Measurements from ENCODE around the gene ALKAL2. TPM values are rescaled to one million over a fixed set of nuclear protein-coding genes. Genes with fewer than 3 reads are reported as not detected.

ALKAL2 gene
- total and polyA plus RNA-seq, 2 donors, result 6.7 to 14.5 TPM

DNA sequence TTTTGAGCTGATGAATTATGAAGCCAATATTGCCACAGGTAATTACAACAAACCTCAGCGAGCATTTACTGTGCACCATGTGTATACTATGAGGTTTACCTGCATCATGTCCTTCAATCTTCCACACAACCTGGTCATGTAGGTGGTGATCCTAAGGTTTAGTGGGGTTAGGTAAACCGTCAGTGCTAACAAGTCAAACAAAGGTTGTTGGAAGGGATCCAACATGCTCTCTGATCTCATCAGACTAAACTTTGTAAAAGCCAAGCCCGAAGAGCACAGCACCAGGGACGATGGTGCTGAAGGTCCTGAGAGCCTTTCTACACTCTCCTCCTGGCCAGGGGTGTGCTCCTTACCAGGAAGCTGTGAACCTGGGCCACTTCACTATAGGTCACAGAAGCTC lies 53.5 kb downstream of the ALKAL2 start:
- no peak for DNase-seq (ENCODE audit: extremely low spot score)
- Histone ChIP-seq H3K4me3 (ENCODE audit: low read depth, low read length) (no peak overlapping the region), H3K4me1 (ENCODE audit: insufficient read depth) (no peaks in the 10 kb centered on the region), H3K36me3 (ENCODE audit: insufficient read depth) (peaks cover 2% of the 10 kb centered on the region), H3K27ac (ENCODE audit: low read depth) (no peak overlapping the region)
- 72% methylated on average over 4 of the region's 4 CpGs for WGBS

GRCh38 chr2:233030-233429 lies 54.9 kb downstream of the ALKAL2 start:
- Histone ChIP-seq H3K4me1 (ENCODE audit: insufficient read depth) (no peaks in the 10 kb centered on the region), H3K36me3 (ENCODE audit: insufficient read depth) (peaks cover 2% of the 10 kb centered on the region), H3K4me3 (ENCODE audit: low read depth, low read length) (no peak overlapping the region), H3K27ac (ENCODE audit: low read depth) (no peak overlapping the region)
- WGBS, result 65% methylated on average over 7 of the region's 7 CpGs
- no peak for DNase-seq (ENCODE audit: extremely low spot score)

DNA sequence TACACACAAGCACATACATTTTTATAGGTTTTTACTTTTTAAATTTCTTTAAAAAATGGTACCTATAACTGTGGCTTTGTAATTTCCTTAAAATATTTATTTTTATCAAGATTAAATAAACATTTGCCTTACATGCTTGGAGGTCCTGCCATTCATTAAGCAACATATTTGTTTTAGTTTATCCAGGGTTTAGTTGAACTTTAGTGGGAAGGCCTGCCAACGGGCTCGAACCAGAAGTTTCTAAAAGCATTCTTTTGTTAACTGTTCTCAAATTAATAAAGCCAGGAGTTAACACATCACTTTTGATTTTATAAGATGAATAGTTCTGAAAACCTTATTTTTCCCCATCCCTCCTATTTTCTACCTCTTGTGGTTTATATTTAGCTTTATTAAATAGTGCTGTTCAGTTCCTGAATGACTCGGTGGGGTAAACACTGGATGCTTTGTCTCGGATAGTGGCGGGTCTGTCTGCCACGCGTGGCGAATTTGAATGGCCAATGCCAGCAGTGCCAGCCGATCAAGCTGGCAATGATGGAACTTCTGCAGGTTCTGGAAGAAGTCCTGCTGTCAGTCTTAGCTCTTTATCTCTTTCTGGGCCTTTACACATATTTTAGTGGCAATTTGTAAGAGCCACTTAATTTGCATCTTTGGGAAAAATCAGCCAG lies 56.2 kb downstream of the ALKAL2 start:
- Histone ChIP-seq H3K4me3 (ENCODE audit: low read depth, low read length) (no peak overlapping the region), H3K27ac (ENCODE audit: low read depth) (no peak overlapping the region), H3K36me3 (ENCODE audit: insufficient read depth) (peaks cover 3% of the 10 kb centered on the region), H3K4me1 (ENCODE audit: insufficient read depth) (no peaks in the 10 kb centered on the region)
- 76% methylated on average over 9 of the region's 9 CpGs for WGBS
- no peak for DNase-seq (ENCODE audit: extremely low spot score)

Other genes starting within 250 kb of the ALKAL2 start
- 10.8 TPM for gene FAM110C, start 241.6 kb downstream of the ALKAL2 start, total RNA-seq
- 3.8 TPM for gene FAM110C, start 241.6 kb downstream of the ALKAL2 start, polyA plus RNA-seq
- gene SH3YL1, start 24.1 kb downstream of the ALKAL2 start, total RNA-seq, result 155 TPM
- 24.5 TPM for gene SH3YL1, start 24.1 kb downstream of the ALKAL2 start, polyA plus RNA-seq
- gene ACP1, start 23.1 kb downstream of the ALKAL2 start, total RNA-seq, result 132 TPM
- 84.5 TPM for gene ACP1, start 23.1 kb downstream of the ALKAL2 start, polyA plus RNA-seq